H7 (cell line): ENCODE measurements around the gene ANKRD26. TPM values are rescaled to one million over a fixed set of nuclear protein-coding genes. Genes with fewer than 3 reads are reported as not detected.

Source experiments
- DNase-seq: peaks from one replicate; pipeline ENCODE4 v3.0.0; 2012
- H3K27me3 ChIP-seq: 2 replicates; pipeline ENCODE4 v1.6.0; 2011; ENCODE audit warnings: mild to moderate bottlenecking, low read length; ENCODE audit not compliant: control insufficient read depth, insufficient read depth
- H3K36me3 ChIP-seq: replicated peaks from 2 replicates; pipeline ENCODE4 v1.5.1; 2011; ENCODE audit warnings: low read length; ENCODE audit not compliant: control insufficient read depth, insufficient read depth
- H3K4me3 ChIP-seq: 2 replicates; pipeline ENCODE4 v1.5.1; 2011; ENCODE audit warnings: low read depth, mild to moderate bottlenecking, control low read depth, low read length, moderate library complexity; ENCODE audit not compliant: insufficient read depth
- total RNA-seq: library from RNA; depleted of rRNA; stranded (reverse); fragments of >200 nt; shearing (Covaris generic); gene quantifications from 2 replicates; pipeline ENCODE4 v1.2.3, GENCODE V29; 2014; rRNA removed

Gene ANKRD26
- total RNA-seq, 1 experiment from 2014 or later = 2.2 TPM

DNA sequence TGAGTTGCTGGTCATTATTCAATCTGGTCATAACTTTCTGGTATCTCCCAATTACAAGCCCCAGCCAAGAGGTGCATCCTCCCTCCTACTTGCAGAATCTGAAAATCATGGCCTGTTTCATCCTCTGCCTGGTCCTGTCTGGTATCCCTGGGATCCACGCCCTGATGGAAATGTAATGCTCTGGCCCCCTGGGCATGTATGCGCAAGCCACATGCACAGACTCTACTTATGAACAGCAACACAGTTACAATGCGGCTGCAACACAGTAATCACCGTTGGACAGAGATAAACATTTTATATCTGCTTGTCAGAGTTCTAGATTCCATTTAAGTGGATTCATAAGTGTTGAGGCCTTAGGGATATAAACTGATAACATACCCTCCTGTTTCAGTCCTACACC is 121.8 kb downstream of the ANKRD26 start:
- H3K27me3 ChIP-seq = no peaks in the 10 kb centered on the region
- H3K4me3 ChIP-seq = no peak overlapping the region

DNA sequence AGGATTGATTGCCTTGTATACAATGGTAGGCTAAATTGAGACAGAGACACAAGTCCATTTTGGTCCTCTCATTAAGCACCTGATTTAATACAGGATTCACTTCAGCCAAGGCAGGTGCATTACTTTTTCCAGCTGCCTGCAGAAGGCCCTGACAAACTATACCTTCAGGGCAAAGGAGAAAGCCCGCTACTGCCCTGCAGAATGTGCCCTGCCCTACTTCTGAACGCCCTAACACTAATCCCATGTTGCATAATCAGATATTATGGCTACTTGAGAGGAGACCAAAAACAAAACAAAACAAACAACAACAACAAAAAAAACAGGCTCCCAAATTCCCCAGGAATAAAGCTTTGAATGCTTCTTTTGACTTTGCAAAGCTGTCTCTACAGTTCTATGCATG is 122.7 kb downstream of the ANKRD26 start:
- Histone ChIP-seq H3K4me3 (no peak overlapping the region), H3K36me3 (no peaks in the 10 kb centered on the region; the same call in 1 of the 2 replicates), H3K27me3 (no peaks in the 10 kb centered on the region)
- no peak for DNase-seq

More for the DNA sequence above, 121.8 kb downstream of the ANKRD26 start:
- no peak for DNase-seq
- H3K36me3 ChIP-seq = no peaks in the 10 kb centered on the region; the same call in 1 of the 2 replicates

DNA sequence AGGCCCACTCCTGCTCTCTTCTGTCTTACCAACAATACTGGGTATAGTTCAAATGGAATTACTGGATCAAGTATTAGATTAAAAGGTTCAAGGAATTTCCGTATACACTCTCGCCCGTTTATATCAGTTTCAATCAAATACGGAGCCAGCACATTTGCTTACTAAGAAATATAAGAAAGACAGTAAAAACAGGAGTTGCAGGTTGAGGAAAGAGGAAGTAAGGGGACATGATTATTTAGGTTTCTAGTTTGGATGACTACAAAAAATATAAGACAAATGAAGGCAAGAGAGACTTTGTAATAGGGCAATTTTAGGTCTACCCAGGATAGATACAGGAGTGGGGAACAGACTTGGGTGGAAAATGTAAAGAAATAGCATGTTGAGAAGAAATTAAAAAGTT is 129.6 kb downstream of the ANKRD26 start:
- Histone ChIP-seq H3K4me3 (no peak overlapping the region), H3K36me3 (no peaks in the 10 kb centered on the region), H3K27me3 (no peaks in the 10 kb centered on the region)
- DNase-seq = no peak

DNA sequence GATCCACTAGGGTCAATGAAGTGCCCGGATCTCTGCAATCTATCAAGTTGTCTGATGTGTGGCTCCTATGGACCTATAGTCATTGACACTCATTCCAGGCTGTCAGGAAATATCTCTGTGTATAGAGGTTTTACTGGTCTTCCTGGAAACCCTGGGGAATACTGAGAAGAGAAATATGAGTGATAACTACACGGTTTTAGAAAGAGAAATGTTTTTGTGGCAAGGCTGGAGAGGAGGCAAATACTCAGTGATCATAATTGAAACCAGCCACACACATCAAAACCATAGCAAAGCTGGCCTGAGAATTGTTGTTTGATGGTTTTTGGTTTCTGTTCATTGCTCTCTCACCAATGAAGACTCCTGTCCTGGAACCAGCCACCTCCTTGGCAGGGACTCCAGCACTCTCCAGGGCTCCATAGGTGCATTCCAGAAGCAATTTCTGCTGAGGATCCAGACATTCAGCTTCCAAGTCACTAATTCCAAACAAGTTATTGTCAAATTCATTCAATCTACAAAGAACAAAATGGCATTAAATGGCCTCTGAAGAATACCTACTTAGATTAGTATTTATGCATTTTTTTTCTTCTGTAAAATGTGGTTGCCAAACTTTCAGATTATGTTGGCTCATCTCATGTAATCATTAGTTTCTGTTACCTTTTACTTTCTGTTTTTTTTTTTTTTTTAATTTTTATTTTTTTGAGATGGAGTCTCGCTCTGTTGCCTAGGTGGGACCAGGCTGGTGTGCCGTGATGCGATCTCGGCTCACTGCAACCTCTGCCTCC is 131.0 kb downstream of the ANKRD26 start:
- Histone ChIP-seq H3K27me3 (no peaks in the 10 kb centered on the region), H3K36me3 (no peaks in the 10 kb centered on the region), H3K4me3 (no peak overlapping the region)
- no peak for DNase-seq

DNA sequence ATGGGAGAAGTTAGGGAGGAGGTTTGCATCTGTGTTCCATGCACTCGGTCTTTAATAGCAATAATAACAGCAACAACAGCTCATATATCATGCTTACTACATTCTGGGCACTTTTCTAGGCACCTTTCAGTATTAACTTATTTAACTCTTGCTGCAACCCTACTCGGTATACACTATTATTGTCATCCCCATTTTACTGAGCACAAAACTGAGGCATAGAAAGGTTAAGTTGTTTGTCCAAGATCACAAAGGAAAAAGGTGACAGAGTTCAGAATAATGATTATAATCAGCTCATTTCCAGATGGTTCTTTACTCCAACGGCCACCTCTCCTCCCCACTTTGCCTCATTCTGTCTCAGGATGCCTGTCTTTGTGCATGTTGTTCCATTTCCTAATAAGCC is 137.5 kb downstream of the ANKRD26 start:
- no peak for DNase-seq
- no peak overlapping the region for H3K4me3 ChIP-seq
- no peaks in the 10 kb centered on the region for H3K36me3 ChIP-seq
- no peaks in the 10 kb centered on the region for H3K27me3 ChIP-seq

DNA sequence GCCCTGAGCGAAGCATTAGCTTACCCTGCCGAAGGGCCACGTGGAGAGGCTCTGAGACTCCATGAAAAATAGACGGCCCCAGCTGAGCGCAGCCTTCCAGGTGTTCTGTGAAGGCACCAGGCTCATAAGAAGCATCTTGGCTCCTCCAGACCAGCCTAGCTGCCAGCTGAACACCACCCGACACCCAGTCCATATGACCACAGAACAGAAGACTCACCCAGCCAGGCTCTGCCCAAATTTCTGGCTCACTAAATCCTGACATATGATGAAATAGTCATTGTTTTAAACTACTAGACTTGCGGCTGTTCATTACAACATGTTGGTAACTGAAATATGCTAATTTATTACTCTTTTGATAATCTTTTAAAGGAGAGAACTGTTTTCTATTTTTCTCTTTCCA is 140.0 kb downstream of the ANKRD26 start:
- H3K4me3 ChIP-seq = no peak overlapping the region
- DNase-seq = no peak
- no peaks in the 10 kb centered on the region for H3K36me3 ChIP-seq
- no peaks in the 10 kb centered on the region for H3K27me3 ChIP-seq

DNA sequence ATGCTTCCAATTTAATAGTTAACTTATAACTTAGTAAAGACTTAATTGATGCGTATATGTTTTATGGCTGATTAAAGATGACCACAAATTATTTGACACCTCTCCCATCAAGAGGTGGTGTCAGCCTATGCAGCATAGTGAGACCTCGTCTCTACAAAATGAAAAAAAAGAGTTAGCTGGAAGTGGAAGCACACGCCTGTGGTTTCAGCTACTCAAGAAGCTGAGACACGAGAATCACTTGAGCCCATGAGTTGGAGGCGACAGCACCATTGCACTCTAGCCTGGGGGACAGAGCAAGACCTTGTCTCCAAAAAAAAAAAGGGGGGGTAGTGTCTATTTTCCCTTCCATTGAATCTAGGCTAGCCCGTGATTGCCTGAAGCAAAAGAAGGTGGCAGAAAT is 140.5 kb downstream of the ANKRD26 start:
- no peaks in the 10 kb centered on the region for H3K27me3 ChIP-seq
- DNase-seq = no peak
- H3K36me3 ChIP-seq = no peaks in the 10 kb centered on the region
- H3K4me3 ChIP-seq = no peak overlapping the region

Other genes starting within 250 kb of the ANKRD26 start
- gene ABI1, start 239.5 kb downstream of the ANKRD26 start, total RNA-seq = 29.7 and 37.4 TPM in 2 replicates
- 125 and 126 TPM in 2 replicates for gene YME1L1, start 53.9 kb upstream of the ANKRD26 start, total RNA-seq
- 53.4 and 73.2 TPM in 2 replicates for gene MASTL, start 54.9 kb upstream of the ANKRD26 start, total RNA-seq
- 17.6 and 26.7 TPM in 2 replicates for gene ACBD5, start 140.3 kb upstream of the ANKRD26 start, total RNA-seq